PC-3 (cell line): Measurements from ENCODE around the gene TSHZ2. TPM values are rescaled to one million over a fixed set of nuclear protein-coding genes. Genes with fewer than 3 reads are reported as not detected.
A peak's percentile ranks its signal among the peaks of the same experiment; 100 is the strongest.

Experiments
- ATAC-seq: fragments of 200-7000 bp; cut with Tn5 transposase; 2 replicates; pipeline ENCODE4 v1.9.1; 2020; ENCODE audit warnings: mild to moderate bottlenecking, moderate library complexity
- BruUV-seq: library from RNA; stranded (reverse); fragments of 400-500 nt; replicated peaks from 2 replicates; lab custom pipeline; 2021; lab: Mats Ljungman, UMichigan
- CTCF ChIA-PET: fragments of 300-600 bp; sonication (Branson Sonifier 250); formaldehyde crosslinking; loops from one replicate; lab custom pipeline; 2022; ENCODE audit warnings: antibody characterized with exemption; lab: Charles Lee
- POLR2A ChIA-PET: fragments of 300-600 bp; sonication (Branson Sonifier 250); formaldehyde crosslinking; loops from one replicate; lab custom pipeline; 2022; ENCODE audit warnings: antibody characterized with exemption; ENCODE audit not compliant: unreplicated experiment; lab: Charles Lee
- DNase-seq: peaks from one replicate; pipeline ENCODE4 v3.0.0-alpha.2; 2015
- H2AFZ ChIP-seq: fragments of 300-600 bp; sonication (generic); 2 replicates; pipeline ENCODE4 v1.6.0; 2016; ENCODE audit warnings: antibody characterized with exemption, low read length
- H3F3A ChIP-seq: fragments of 300-600 bp; sonication (generic); one replicate; pipeline ENCODE4 v1.6.0; 2017; ENCODE audit warnings: antibody characterized with exemption, low read length, control low read depth, mild to moderate bottlenecking; ENCODE audit not compliant: unreplicated experiment
- H3K27ac ChIP-seq: fragments of 300-600 bp; sonication (generic); 2 replicates; pipeline ENCODE4 v1.5.1; 2016; ENCODE audit warnings: mild to moderate bottlenecking, low read length
- H3K27me3 ChIP-seq: fragments of 300-600 bp; sonication (generic); 2 replicates; pipeline ENCODE4 v1.6.1; 2016; ENCODE audit warnings: low read length, mixed read lengths
- H3K36me3 ChIP-seq: fragments of 300-600 bp; sonication (generic); 2 replicates; pipeline ENCODE4 v1.6.1; 2016; ENCODE audit warnings: low read depth, mixed run types, low read length, mixed read lengths
- H3K4me1 ChIP-seq: fragments of 300-600 bp; sonication (generic); 2 replicates; pipeline ENCODE4 v1.5.1; 2016; ENCODE audit warnings: low read length; ENCODE audit not compliant: insufficient read depth
- H3K4me2 ChIP-seq: fragments of 300-600 bp; sonication (generic); 2 replicates; pipeline ENCODE4 v1.6.0; 2016; ENCODE audit warnings: low read length
- H3K4me3 ChIP-seq: fragments of 300-600 bp; sonication (generic); 2 replicates; pipeline ENCODE4 v1.5.1; 2016; ENCODE audit warnings: mild to moderate bottlenecking, low read length, mixed read lengths
- H3K79me2 ChIP-seq: fragments of 300-600 bp; sonication (generic); 2 replicates; pipeline ENCODE4 v1.6.1; 2017; ENCODE audit warnings: low read length, mixed read lengths
- H3K9ac ChIP-seq: fragments of 300-600 bp; sonication (generic); 2 replicates; pipeline ENCODE4 v1.6.0; 2016; ENCODE audit warnings: mild to moderate bottlenecking, low read length
- H3K9me2 ChIP-seq: fragments of 300-600 bp; sonication (generic); replicated peaks from 2 replicates; pipeline ENCODE4 v1.6.1; 2016; ENCODE audit warnings: mixed run types, low read length, mixed read lengths
- H3K9me3 ChIP-seq: fragments of 300-600 bp; sonication (generic); 2 replicates; pipeline ENCODE4 v1.6.1; 2016; ENCODE audit warnings: low read length, mixed read lengths
- H4K20me1 ChIP-seq: fragments of 300-600 bp; sonication (generic); 2 replicates; pipeline ENCODE4 v1.6.1; 2016; ENCODE audit warnings: low read length, mixed read lengths
- EZH2 ChIP-seq: fragments of 300-600 bp; sonication (generic); IDR thresholded peaks from one replicate; pipeline ENCODE4 v1.6.1; 2017; ENCODE audit warnings: antibody characterized with exemption, mild to moderate bottlenecking, low read length; ENCODE audit not compliant: unreplicated experiment
- EZH2phosphoT487 ChIP-seq: fragments of 300-600 bp; sonication (generic); IDR thresholded peaks from 2 replicates; pipeline ENCODE4 v1.6.1; 2018; ENCODE audit warnings: mild to moderate bottlenecking, antibody characterized with exemption, low read length, borderline replicate concordance
- intact Hi-C: fragments of 100-400 bp; cut with micrococcal nuclease; formaldehyde crosslinking; loops from 2 replicates; pipeline ENCODE4 v1.9.0; 2023
- total RNA-seq: library from RNA; depleted of rRNA; stranded (reverse); fragments of >200 nt; gene quantifications from 2 replicates; pipeline ENCODE4 v1.2.3, GENCODE V29; 2014
- TF ChIP-seq, protein P1 (sequence below): fragments of 300-600 bp; sonication (generic); conservative IDR thresholded peaks from 2 replicates; pipeline ENCODE4 v1.5.1; 2017; ENCODE audit warnings: antibody characterized with exemption, low read depth, mild to moderate bottlenecking, low read length

TSHZ2 gene
- total RNA-seq, 1 experiment from 2014 or later: not detected

GRCh38 chr20:53073636-53074415, 101.7 kb downstream of the TSHZ2 start:
- Histone ChIP-seq H4K20me1 (no peaks in the 10 kb centered on the region), H3K9me3 (no peaks in the 10 kb centered on the region), H3F3A (no peaks in the 10 kb centered on the region), H3K79me2 (no peaks in the 10 kb centered on the region), H3K9ac (no peak overlapping the region), H3K27ac (no peak overlapping the region), H3K4me3 (no peak overlapping the region), H3K9me2 (no peaks in the 10 kb centered on the region), H3K36me3 (no peaks in the 10 kb centered on the region), H3K4me2 (no peak overlapping the region), H2AFZ (no peak overlapping the region), H3K27me3 (peaks cover 34% of the 10 kb centered on the region), H3K4me1 (no peaks in the 10 kb centered on the region)
- ChIA-PET POLR2A (no interaction called here), CTCF (no interaction called here)
- DNase-seq: no peak
- TF ChIP-seq, protein P1, sequence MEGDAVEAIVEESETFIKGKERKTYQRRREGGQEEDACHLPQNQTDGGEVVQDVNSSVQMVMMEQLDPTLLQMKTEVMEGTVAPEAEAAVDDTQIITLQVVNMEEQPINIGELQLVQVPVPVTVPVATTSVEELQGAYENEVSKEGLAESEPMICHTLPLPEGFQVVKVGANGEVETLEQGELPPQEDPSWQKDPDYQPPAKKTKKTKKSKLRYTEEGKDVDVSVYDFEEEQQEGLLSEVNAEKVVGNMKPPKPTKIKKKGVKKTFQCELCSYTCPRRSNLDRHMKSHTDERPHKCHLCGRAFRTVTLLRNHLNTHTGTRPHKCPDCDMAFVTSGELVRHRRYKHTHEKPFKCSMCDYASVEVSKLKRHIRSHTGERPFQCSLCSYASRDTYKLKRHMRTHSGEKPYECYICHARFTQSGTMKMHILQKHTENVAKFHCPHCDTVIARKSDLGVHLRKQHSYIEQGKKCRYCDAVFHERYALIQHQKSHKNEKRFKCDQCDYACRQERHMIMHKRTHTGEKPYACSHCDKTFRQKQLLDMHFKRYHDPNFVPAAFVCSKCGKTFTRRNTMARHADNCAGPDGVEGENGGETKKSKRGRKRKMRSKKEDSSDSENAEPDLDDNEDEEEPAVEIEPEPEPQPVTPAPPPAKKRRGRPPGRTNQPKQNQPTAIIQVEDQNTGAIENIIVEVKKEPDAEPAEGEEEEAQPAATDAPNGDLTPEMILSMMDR: no peak
- TF ChIP-seq EZH2: no peak
- no peak for TF ChIP-seq EZH2phosphoT487
- intact Hi-C loops: no loop called here
- BruUV-seq: no TSS peak
- no peak for ATAC-seq

- Histone ChIP-seq H4K20me1 (no peaks in the 10 kb centered on the region), H3K27ac (no peak overlapping the region), H3K36me3 (no peaks in the 10 kb centered on the region), H3K79me2 (no peaks in the 10 kb centered on the region), H3K9me2 (no peaks in the 10 kb centered on the region), H3F3A (no peaks in the 10 kb centered on the region), H3K4me3 (no peak overlapping the region), H3K4me2 (no peak overlapping the region), H3K4me1 (no peaks in the 10 kb centered on the region), H3K9ac (no peak overlapping the region), H3K9me3 (no peaks in the 10 kb centered on the region), H2AFZ (no peak overlapping the region), H3K27me3 (peaks cover 24% of the 10 kb centered on the region)
- peak; percentile 36 for DNase-seq
- ChIA-PET CTCF (no interaction called here), POLR2A (no interaction called here)
- BruUV-seq: no TSS peak
- ATAC-seq: no peak
- intact Hi-C loops: no loop called here
- TF ChIP-seq, protein P1: no peak
- TF ChIP-seq EZH2phosphoT487 (no peak), EZH2 (no peak)
Observed at GRCh38 chr20:53074811-53075314, 102.7 kb downstream of the TSHZ2 start.

GRCh38 chr20:53076668-53077067, 104.5 kb downstream of the TSHZ2 start:
- POLR2A ChIA-PET: no interaction called here
- intact Hi-C loops: no loop called here
- no TSS peak for BruUV-seq

More at GRCh38 chr20:53076668-53077067, 104.5 kb downstream of the TSHZ2 start:
- ATAC-seq: no peak
- Histone ChIP-seq H3K9me3 (peaks cover 5% of the 10 kb centered on the region; the same call in 1 of the 2 replicates), H4K20me1 (no peaks in the 10 kb centered on the region), H3K4me2 (no peak overlapping the region), H3K9me2 (no peaks in the 10 kb centered on the region), H3F3A (no peaks in the 10 kb centered on the region), H3K36me3 (no peaks in the 10 kb centered on the region), H2AFZ (no peak overlapping the region), H3K4me3 (no peak overlapping the region), H3K9ac (no peak overlapping the region), H3K27me3 (peaks cover 6% of the 10 kb centered on the region; the same call in 1 of the 2 replicates), H3K4me1 (peaks cover 4% of the 10 kb centered on the region; the same call in 1 of the 2 replicates), H3K27ac (no peak overlapping the region), H3K79me2 (no peaks in the 10 kb centered on the region)
- no peak for TF ChIP-seq EZH2
- TF ChIP-seq, protein P1: no peak
- no peak for TF ChIP-seq EZH2phosphoT487
- CTCF ChIA-PET: no interaction called here
- DNase-seq: no peak
